IMR-90 (cell line): ENCODE results near the gene OPCML. TPM values are rescaled to one million over a fixed set of nuclear protein-coding genes. Genes with fewer than 3 reads are reported as not detected.

Experiments used
- ATAC-seq: fragments of 200-7000 bp; cut with Tn5 transposase; 2 replicates; pipeline ENCODE4 v1.9.1; 2020; ENCODE audit warnings: low read depth, mild to moderate bottlenecking, moderate library complexity
- BruUV-seq: library from RNA; stranded (reverse); fragments of 400-500 nt; replicated peaks from 2 replicates; lab custom pipeline; 2021; lab: Mats Ljungman, UMichigan
- CTCF ChIA-PET: fragments of 300-600 bp; formaldehyde crosslinking; extraction: SDS; loops from one replicate; lab custom pipeline; 2021; ENCODE audit warnings: antibody characterized with exemption; lab: Yijun Ruan, JAX
- POLR2A ChIA-PET: fragments of 300-600 bp; sonication (Branson Sonifier 250); formaldehyde crosslinking; loops from one replicate; lab custom pipeline; 2022; ENCODE audit warnings: antibody characterized with exemption; ENCODE audit not compliant: unreplicated experiment; lab: Charles Lee
- DNase-seq: peaks from one replicate; pipeline ENCODE4 v3.0.0; 2013
- H2AFZ ChIP-seq: replicated peaks from 2 replicates; pipeline ENCODE3; 2013; ENCODE audit warnings: low read length, mild to moderate bottlenecking; ENCODE audit not compliant: poor library complexity
- H2AK5ac ChIP-seq: 2 replicates; pipeline ENCODE4 v1.6.1; 2013; ENCODE audit warnings: low read depth, low read length, inconsistent platforms
- H2AK9ac ChIP-seq: replicated peaks from 2 replicates; pipeline ENCODE3; 2013; ENCODE audit warnings: mild to moderate bottlenecking, low read depth, low read length, moderate library complexity; ENCODE audit not compliant: poor library complexity
- H2BK120ac ChIP-seq: 2 replicates; pipeline ENCODE4 v1.6.1; 2013; ENCODE audit warnings: low read depth, low read length, inconsistent platforms
- H2BK15ac ChIP-seq: 3 replicates; pipeline ENCODE4 v1.6.1; 2013; ENCODE audit warnings: low read depth, low read length, inconsistent platforms
- H2BK20ac ChIP-seq: 2 replicates; pipeline ENCODE4 v1.6.1; 2013; ENCODE audit warnings: low read depth, mild to moderate bottlenecking, inconsistent platforms, low read length, moderate library complexity
- H2BK5ac ChIP-seq: 2 replicates; pipeline ENCODE4 v1.6.1; 2013; ENCODE audit warnings: mild to moderate bottlenecking, low read depth, low read length, inconsistent platforms; ENCODE audit not compliant: poor library complexity, severe bottlenecking
- H3K14ac ChIP-seq: replicated peaks from 2 replicates; pipeline ENCODE4 v1.6.1; 2013; ENCODE audit warnings: low read depth, low read length, inconsistent platforms
- H3K18ac ChIP-seq: 2 replicates; pipeline ENCODE4 v1.6.1; 2013; ENCODE audit warnings: low read depth, low read length, control low read depth
- H3K23ac ChIP-seq: 2 replicates; pipeline ENCODE4 v1.6.1; 2013; ENCODE audit warnings: low read depth, low read length, inconsistent platforms
- H3K27ac ChIP-seq: 2 replicates; pipeline ENCODE4 v1.5.1; 2013; ENCODE audit warnings: mild to moderate bottlenecking, control low read depth, low read length; ENCODE audit not compliant: insufficient read depth
- H3K27me3 ChIP-seq: 2 replicates; pipeline ENCODE4 v1.6.1; 2013; ENCODE audit warnings: low read length; ENCODE audit not compliant: control insufficient read depth, insufficient read depth
- H3K36me3 ChIP-seq: 2 replicates; pipeline ENCODE4 v1.6.1; 2013; ENCODE audit warnings: low read length, mixed read lengths; ENCODE audit not compliant: control insufficient read depth, insufficient read depth
- H3K4ac ChIP-seq: 2 replicates; pipeline ENCODE4 v1.6.1; 2013; ENCODE audit warnings: low read depth, low read length, inconsistent platforms
- H3K4me1 ChIP-seq: 2 replicates; pipeline ENCODE4 v1.6.1; 2013; ENCODE audit warnings: low read length, mixed read lengths; ENCODE audit not compliant: control insufficient read depth, insufficient read depth
- H3K4me2 ChIP-seq: 2 replicates; pipeline ENCODE4 v1.6.1; 2013; ENCODE audit warnings: low read depth, mild to moderate bottlenecking, control low read depth, low read length, moderate library complexity
- H3K4me3 ChIP-seq: 2 replicates; pipeline ENCODE4 v1.5.1; 2013; ENCODE audit warnings: low read depth, mild to moderate bottlenecking, control low read depth, low read length, moderate library complexity; ENCODE audit not compliant: insufficient read depth
- H3K56ac ChIP-seq: 2 replicates; pipeline ENCODE4 v1.6.1; 2013; ENCODE audit warnings: low read length, inconsistent platforms; ENCODE audit not compliant: insufficient read depth; ENCODE audit errors: extremely low read depth
- H3K79me1 ChIP-seq, 2 experiments: 2 replicates each; pipeline ENCODE4 v1.6.1; 2013; ENCODE audit warnings: low read length in 2 of 2, inconsistent platforms in 1 of 2, low read depth in 1 of 2
- H3K9ac ChIP-seq: 2 replicates; pipeline ENCODE4 v1.6.1; 2013; ENCODE audit warnings: low read depth, low read length, control low read depth
- H3K9me1 ChIP-seq: 2 replicates; pipeline ENCODE4 v1.6.1; 2013; ENCODE audit warnings: low read length, inconsistent platforms; ENCODE audit not compliant: insufficient read depth
- H3K9me3 ChIP-seq: 2 replicates; pipeline ENCODE4 v1.6.1; 2013; ENCODE audit warnings: low read length; ENCODE audit not compliant: control insufficient read depth, insufficient read depth
- H4K20me1 ChIP-seq: 2 replicates; pipeline ENCODE4 v1.6.1; 2013; ENCODE audit warnings: low read length, inconsistent platforms; ENCODE audit not compliant: insufficient read depth
- H4K5ac ChIP-seq: 2 replicates; pipeline ENCODE4 v1.6.1; 2013; ENCODE audit warnings: mild to moderate bottlenecking, low read depth, low read length, control low read depth
- H4K8ac ChIP-seq, 2 experiments: 2 replicates each; pipeline ENCODE4 v1.6.1; 2013; ENCODE audit warnings: low read depth in 2 of 2, low read length in 2 of 2, control low read depth in 1 of 2, inconsistent platforms in 1 of 2
- H4K91ac ChIP-seq: 2 replicates; pipeline ENCODE4 v1.6.1; 2013; ENCODE audit warnings: low read depth, low read length, inconsistent platforms; ENCODE audit not compliant: insufficient read depth
- BHLHE40 ChIP-seq: fragments of 150-350 bp; IDR thresholded peaks from 2 replicates; pipeline ENCODE4 v1.6.1; 2016; ENCODE audit warnings: mild to moderate bottlenecking, low read depth, low read length
- NFE2L2 ChIP-seq: fragments of 150-350 bp; IDR thresholded peaks from 2 replicates; pipeline ENCODE4 v1.6.1; 2016; ENCODE audit warnings: low read depth, mild to moderate bottlenecking, low read length
- RAD21 ChIP-seq: IDR thresholded peaks from 2 replicates; pipeline ENCODE4 v1.6.1; 2012; ENCODE audit warnings: low read length, improper control_type of control experiment
- RFX5 ChIP-seq: IDR thresholded peaks from 2 replicates; pipeline ENCODE4 v1.8.0; 2012; ENCODE audit warnings: low read depth, mild to moderate bottlenecking, low read length, moderate library complexity
- WGBS, 2 experiments: methylation state at CpG; one replicate each; pipeline versions ENCODE4 v1.1.5 to v1.1.7; 2013; ENCODE audit warnings: missing lambda C conversion rate in 2 of 2; ENCODE audit not compliant: insufficient read length in 1 of 2; ENCODE audit errors: extremely low coverage in 2 of 2; 5-methylcytosine and 5-hydroxymethylcytosine counted together
- dilution Hi-C: fragments of 300-500 bp; cut with HindIII; formaldehyde crosslinking; loops from one replicate; pipeline ENCODE4 v1.14.3; 2018; ENCODE audit warnings: low sequenced_read_pairs; ENCODE audit not compliant: unreplicated experiment
- in situ Hi-C: fragments of 300-500 bp; cut with MboI; formaldehyde crosslinking; loops from 3 replicates; pipeline ENCODE4 v1.14.3; 2019; ENCODE audit warnings: low sequenced_read_pairs, inconsistent platforms, mixed read lengths
- intact Hi-C: fragments of 100-400 bp; cut with micrococcal nuclease; formaldehyde crosslinking; loops from 2 replicates; pipeline ENCODE4 v1.10.0; 2022
- polyA plus RNA-seq, 3 experiments: library from polyadenylated mRNA; depleted of rRNA; stranded (reverse); fragments of >200 nt; gene quantifications; 2 replicates each; pipeline ENCODE4 v1.2.3, GENCODE V29; 2012; ENCODE audit warnings: low replicate concordance in 1 of 3
- total RNA-seq: library from RNA; depleted of rRNA; stranded (reverse); fragments of >200 nt; gene quantifications from 2 replicates; pipeline ENCODE4 v1.2.3, GENCODE V29; 2012

Gene OPCML
- total and polyA plus RNA-seq, 2 of the 4 experiments (the other 2 are of a cell fraction): under 0.01 to 2.6 TPM

GRCh38 chr11:133522344-133522743, 10.0 kb downstream of the OPCML start:
- TF ChIP-seq NFE2L2 (no peak), RAD21 (no peak), BHLHE40 (no peak), RFX5 (no peak)
- Histone ChIP-seq H4K8ac (no peak overlapping the region), H3K27me3 (no peaks in the 10 kb centered on the region), H4K5ac (no peak overlapping the region), H3K4ac (no peak overlapping the region), H2AFZ (no peak overlapping the region), H2AK9ac (no peak overlapping the region), H2BK5ac (no peak overlapping the region), H3K18ac (no peak overlapping the region), H3K23ac (no peak overlapping the region), H3K4me1 (no peaks in the 10 kb centered on the region), H3K14ac (no peak overlapping the region), H3K79me1 (no peaks in the 10 kb centered on the region), H3K4me3 (no peak overlapping the region), H2AK5ac (no peak overlapping the region), H4K91ac (no peak overlapping the region), H3K9ac (no peak overlapping the region), H4K20me1 (no peaks in the 10 kb centered on the region), H2BK120ac (no peak overlapping the region), H3K9me1 (no peaks in the 10 kb centered on the region), H2BK15ac (no peak overlapping the region), H2BK20ac (no peak overlapping the region), H3K36me3 (no peaks in the 10 kb centered on the region), H3K27ac (no peak overlapping the region), H3K4me2 (no peak overlapping the region), H3K56ac (no peak overlapping the region), H3K9me3 (peaks cover 60% of the 10 kb centered on the region)
- ChIA-PET CTCF (no interaction called here), POLR2A (no interaction called here)
- dilution Hi-C loops (no loop called here), in situ Hi-C loops (no loop called here), intact Hi-C loops (no loop called here)
- WGBS, 2 experiments: 29% methylated on average over 5 of the region's 6 CpGs; no CpG with 5 or more reads in 1 of the 2 experiments
- no TSS peak for BruUV-seq
- ATAC-seq: no peak
- DNase-seq: no peak
